GM19328 (cell line): ENCODE measurements around the gene TIPRL.
"Not testable (repeated sequence)": the region's sequence is repeated elsewhere in the genome, so short reads cannot be mapped to it uniquely, and the experiment has no call there.

Experiments
- ATAC-seq: cut with Tn5 transposase; IDR thresholded peaks from one replicate; pipeline ENCODE4 v1.9.1; 2021; ENCODE audit warnings: mild to moderate bottlenecking, moderate library complexity; ENCODE audit not compliant: unreplicated experiment

Gene TIPRL

GRCh38 chr1:168178638-168179437 lies at the start of gene TIPRL:
Gene TIPRL, plus strand, starts transcription at chr1:168178962. Its CDS starts 116 bp downstream, at chr1:168179078.
- ATAC-seq: peak; percentile 94

GRCh38 chr1:168129933-168130332 lies 48.8 kb upstream of the TIPRL start:
- no peak for ATAC-seq

GRCh38 chr1:168134132-168134531 lies 44.6 kb upstream of the TIPRL start:
- no peak for ATAC-seq

GRCh38 chr1:168134642-168135041 lies 44.1 kb upstream of the TIPRL start:
- no peak for ATAC-seq

- ATAC-seq: no peak
These were observed 43.4 kb upstream of the TIPRL start for GRCh38 chr1:168135116-168135920.

- no peak for ATAC-seq
These were observed 42.6 kb upstream of the TIPRL start for GRCh38 chr1:168135921-168136708.

- no peak for ATAC-seq
These were observed 41.9 kb upstream of the TIPRL start, which contains the start of gene GPR161 for GRCh38 chr1:168136709-168137514. Gene GPR161, minus strand, starts transcription at chr1:168136930. Its CDS starts 32,080 bp downstream, at chr1:168104850.

- ATAC-seq: no peak
These were observed 41.3 kb upstream of the TIPRL start for GRCh38 chr1:168137515-168137821.

GRCh38 chr1:168138134-168138533 lies 40.6 kb upstream of the TIPRL start:
- no peak for ATAC-seq

- ATAC-seq: no peak
These were observed 39.7 kb upstream of the TIPRL start for GRCh38 chr1:168139070-168139469.

GRCh38 chr1:168141871-168142385 lies 36.8 kb upstream of the TIPRL start:
- ATAC-seq: no peak

GRCh38 chr1:168145184-168146159 lies 33.3 kb upstream of the TIPRL start:
- peak; percentile 93 for ATAC-seq

GRCh38 chr1:168146160-168146539 lies 32.6 kb upstream of the TIPRL start:
- ATAC-seq: no peak

- ATAC-seq: no peak
These were observed 32.1 kb upstream of the TIPRL start for GRCh38 chr1:168146626-168147025.

GRCh38 chr1:168148916-168149315 lies 29.8 kb upstream of the TIPRL start:
- ATAC-seq: peak; percentile 57

- ATAC-seq: no peak
These were observed 28.5 kb upstream of the TIPRL start for GRCh38 chr1:168150283-168150682.

GRCh38 chr1:168151935-168152334 lies 26.8 kb upstream of the TIPRL start:
- ATAC-seq: no peak

GRCh38 chr1:168154707-168155106 lies 24.1 kb upstream of the TIPRL start:
- ATAC-seq: not testable (repeated sequence)

GRCh38 chr1:168155910-168156309 lies 22.9 kb upstream of the TIPRL start:
- no peak for ATAC-seq
